ENCODE results near the gene AARSD1.

DNA sequence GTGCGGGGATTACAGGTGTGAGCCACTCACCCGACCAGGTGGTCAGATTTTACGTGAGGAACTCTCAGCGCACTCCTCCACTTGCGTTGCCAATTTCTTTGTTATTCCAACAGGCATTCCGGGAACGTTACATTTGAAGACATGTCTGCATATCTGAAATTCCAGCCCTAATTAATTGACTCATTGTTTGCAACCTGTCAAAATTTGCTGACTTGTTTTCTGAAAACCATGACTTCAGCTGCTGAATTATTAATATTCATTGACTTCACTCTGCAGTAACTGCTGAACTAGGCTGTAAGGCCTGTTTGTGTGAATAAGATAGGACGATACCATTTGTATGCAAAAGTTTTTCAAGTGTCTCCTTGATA lies 47.0 kb downstream of the AARSD1 start:
- no peak for TF ChIP-seq CTCF (IDR thresholded peaks at IDR 0.05)
- no peak for TF ChIP-seq POLR2A (IDR thresholded peaks at IDR 0.05)
